Activated B cell treated with CpG ODN at 0.5 μM for 24 hours (primary cell): Measurements from ENCODE around the gene MRPS2. TPM values are rescaled to one million over a fixed set of nuclear protein-coding genes. Genes with fewer than 3 reads are reported as not detected.
"Not testable (repeated sequence)": the region's sequence is repeated elsewhere in the genome, so short reads cannot be mapped to it uniquely, and the experiment has no call there.

Source experiments
- ATAC-seq: fragments of 200-7000 bp; cut with Tn5 transposase; one replicate; pipeline ENCODE4 v1.10.0; 2021; ENCODE audit warnings: low read depth, mild to moderate bottlenecking, moderate library complexity
- CTCF ChIA-PET: fragments of 350-600 bp; sonication (Branson Sonifier 250); formaldehyde crosslinking; loops from one replicate; lab custom pipeline; 2021; ENCODE audit warnings: antibody characterized with exemption; lab: Charles Lee
- POLR2A ChIA-PET: fragments of 350-600 bp; sonication (Branson Sonifier 250); formaldehyde crosslinking; loops from one replicate; lab custom pipeline; 2021; ENCODE audit warnings: antibody characterized with exemption; lab: Charles Lee
- DNase-seq: peaks from one replicate; pipeline ENCODE4 v3.0.0; 2022
- H3K27ac Mint-ChIP-seq: one replicate; pipeline ENCODE4 v1.8.0; 2020; ENCODE audit warnings: mixed read lengths
- H3K27me3 Mint-ChIP-seq: one replicate; pipeline ENCODE4 v1.8.0; 2021; ENCODE audit warnings: mixed read lengths
- H3K36me3 Mint-ChIP-seq: one replicate; pipeline ENCODE4 v1.8.0; 2021; ENCODE audit warnings: low read depth, mixed read lengths
- H3K4me1 Mint-ChIP-seq: one replicate; pipeline ENCODE4 v1.8.0; 2021; ENCODE audit warnings: mixed read lengths
- H3K4me3 Mint-ChIP-seq: one replicate; pipeline ENCODE4 v1.8.0; 2020; ENCODE audit warnings: mild to moderate bottlenecking, mixed read lengths
- H3K9me3 Mint-ChIP-seq: one replicate; pipeline ENCODE4 v1.8.0; 2020; ENCODE audit warnings: mixed read lengths
- CTCF ChIP-seq: fragments of 200-600 bp; IDR thresholded peaks from one replicate; pipeline ENCODE4 v1.8.0; 2022; ENCODE audit warnings: antibody characterized with exemption, mild to moderate bottlenecking
- intact Hi-C: fragments of 100-400 bp; cut with micrococcal nuclease; formaldehyde crosslinking; loops from one replicate; pipeline ENCODE4 v1.15.1; 2024
- total RNA-seq: library from RNA; stranded (reverse); gene quantifications from 2 replicates; pipeline ENCODE4 v1.2.3, GENCODE V29; 2022

The MRPS2 gene
- total RNA-seq, 1 donor from 2014 or later = 35.1 TPM

GRCh38 chr9:135544981-135545635 is 44.6 kb downstream of the MRPS2 start:
- Mint-ChIP-seq H3K36me3 (no peaks in the 10 kb centered on the region), H3K27me3 (peaks cover 6% of the 10 kb centered on the region), H3K4me1 (no peaks in the 10 kb centered on the region), H3K4me3 (no peak overlapping the region), H3K27ac (no peak overlapping the region), H3K9me3 (no peaks in the 10 kb centered on the region)
- intact Hi-C loops = no loop called here
- DNase-seq = no peak
- CTCF ChIA-PET = no interaction called here
- POLR2A ChIA-PET = no interaction called here
- ATAC-seq = no peak
- no peak for TF ChIP-seq CTCF

GRCh38 chr9:135545646-135546176 is 45.2 kb downstream of the MRPS2 start, which contains the start of gene OBP2A:
Gene OBP2A, plus strand, starts transcription at chr9:135546126. Its CDS starts 55 bp downstream, at chr9:135546181.
- DNase-seq, H3K9me3 Mint-ChIP-seq, H3K36me3 Mint-ChIP-seq, H3K4me3 Mint-ChIP-seq, H3K27ac Mint-ChIP-seq, intact Hi-C loops, CTCF ChIA-PET, H3K27me3 Mint-ChIP-seq, POLR2A ChIA-PET, ATAC-seq, H3K4me1 Mint-ChIP-seq: not testable (repeated sequence)

GRCh38 chr9:135546792-135547617 is 46.5 kb downstream of the MRPS2 start:
- H3K36me3 Mint-ChIP-seq, H3K9me3 Mint-ChIP-seq, H3K4me1 Mint-ChIP-seq, DNase-seq, H3K4me3 Mint-ChIP-seq, CTCF ChIA-PET, ATAC-seq, intact Hi-C loops, H3K27me3 Mint-ChIP-seq, POLR2A ChIA-PET, H3K27ac Mint-ChIP-seq: not testable (repeated sequence)

GRCh38 chr9:135547756-135548736 is 47.6 kb downstream of the MRPS2 start:
- no peak for TF ChIP-seq CTCF
- POLR2A ChIA-PET = no interaction called here
- DNase-seq (no peak), ATAC-seq (no peak)
- Mint-ChIP-seq H3K27ac (no peak overlapping the region), H3K4me3 (no peak overlapping the region), H3K27me3 (peaks cover 6% of the 10 kb centered on the region), H3K4me1 (no peaks in the 10 kb centered on the region), H3K36me3 (no peaks in the 10 kb centered on the region), H3K9me3 (no peaks in the 10 kb centered on the region)
- intact Hi-C loops = no loop called here
- CTCF ChIA-PET = no interaction called here

- H3K27ac Mint-ChIP-seq, H3K4me1 Mint-ChIP-seq, H3K4me3 Mint-ChIP-seq, DNase-seq, ATAC-seq, H3K9me3 Mint-ChIP-seq, POLR2A ChIA-PET, H3K27me3 Mint-ChIP-seq, H3K36me3 Mint-ChIP-seq, intact Hi-C loops, CTCF ChIA-PET: not testable (repeated sequence)
Measured at GRCh38 chr9:135549478-135550343, 49.2 kb downstream of the MRPS2 start.
